Measurements from ENCODE around the gene RPS14. TPM values are rescaled to one million over a fixed set of nuclear protein-coding genes. Genes with fewer than 3 reads are reported as not detected.

RPS14 gene
- total RNA-seq, 3 donors from 2014 or later (not counting 1 experiment from before 2014, with no cell fraction given), result 1,744 to 2,278 (median 2,016) TPM

DNA sequence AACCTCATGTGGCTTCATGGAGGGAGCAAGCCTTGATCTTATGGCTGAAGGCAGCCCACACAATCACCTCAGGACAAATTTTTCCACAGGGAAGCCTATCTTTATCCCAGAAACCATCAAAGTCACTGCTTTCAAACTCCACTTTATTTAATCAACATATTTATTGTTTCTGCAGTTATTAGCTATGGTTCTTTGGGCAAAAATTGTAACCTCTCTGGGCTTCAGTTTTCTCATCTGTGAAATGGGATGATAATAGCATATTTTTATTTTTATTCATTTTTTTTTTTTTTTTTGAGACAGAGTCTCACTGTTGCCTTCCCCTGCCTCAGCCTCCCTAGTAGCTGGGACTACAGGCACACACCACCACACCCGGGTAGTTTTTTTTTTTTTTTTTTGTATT lies 2.1 kb upstream of the RPS14 start:
- peaks cover 0 to 2% of the 10 kb centered on the region in 2 donors for H3K27me3 Mint-ChIP-seq (ENCODE audit: low read depth in 2 of 2)

DNA sequence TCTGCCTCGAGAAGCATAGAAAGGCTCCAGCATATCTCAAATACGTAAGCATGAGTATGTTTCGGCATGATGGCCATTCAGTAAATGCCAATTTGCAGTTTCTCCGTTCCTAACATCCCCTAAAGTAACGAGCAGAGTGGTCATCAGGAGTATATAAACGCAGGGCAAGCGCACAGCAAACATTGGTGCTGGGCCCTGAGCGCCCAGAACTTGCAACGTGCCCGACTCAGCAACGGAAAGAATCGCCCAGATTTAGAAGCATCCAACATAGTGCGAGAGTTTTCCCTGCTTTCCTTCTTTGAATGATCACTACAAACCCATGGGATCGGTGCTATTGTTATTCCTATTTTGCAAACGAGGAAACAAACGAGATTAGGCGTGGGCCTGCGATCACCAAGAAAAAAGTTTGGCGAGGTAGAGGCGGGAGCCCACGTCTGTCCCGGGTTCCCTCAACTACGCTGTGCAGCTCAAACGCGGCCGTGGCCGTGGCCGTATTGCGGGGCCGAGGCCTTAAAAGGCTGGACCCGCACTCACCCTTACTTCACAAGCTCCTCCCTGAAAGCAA lies 505 bp downstream of the RPS14 start:
- Mint-ChIP-seq H3K9me3 (no peaks in the 10 kb centered on the region), H3K27ac (peak overlapping the region; percentile 92 to 100), H3K27me3 (ENCODE audit: low read depth in 2 of 2) (peaks cover 0 to 2% of the 10 kb centered on the region in 2 donors), H3K36me3 (peaks cover 9% of the 10 kb centered on the region), H3K4me1 (peaks cover 32 to 38% of the 10 kb centered on the region in 2 donors), H3K4me3 (peak overlapping the region; percentile 99)
- intact Hi-C loops (cut with micrococcal nuclease), result loop anchor here (10.0 kb wide), 1 partner anchor 1326 kb away; the partner anchor contains the start of gene G3BP1
- Histone ChIP-seq H3K9me3 (ENCODE audit: control insufficient read depth, insufficient read depth, low read length) (no peaks in the 10 kb centered on the region), H3K27ac (ENCODE audit: low read length) (peak overlapping the region; percentile 99), H3K4me3 (ENCODE audit: low read length) (peak overlapping the region; percentile 93), H3K36me3 (ENCODE audit: control insufficient read depth, insufficient read depth, low read length) (peaks cover 36% of the 10 kb centered on the region), H3K4me1 (ENCODE audit: control insufficient read depth, insufficient read depth, low read length) (peaks cover 27% of the 10 kb centered on the region), H3K27me3 (ENCODE audit: control insufficient read depth, insufficient read depth, low read length) (no peaks in the 10 kb centered on the region)
- DNase-seq (peak; percentile 26 to 45), ATAC-seq (peak; percentile 24 to 44 (median 26))
- under 1% methylated on average over 31 of the region's 31 CpGs for WGBS (ENCODE audit: insufficient coverage)
- TF ChIP-seq, protein P1, sequence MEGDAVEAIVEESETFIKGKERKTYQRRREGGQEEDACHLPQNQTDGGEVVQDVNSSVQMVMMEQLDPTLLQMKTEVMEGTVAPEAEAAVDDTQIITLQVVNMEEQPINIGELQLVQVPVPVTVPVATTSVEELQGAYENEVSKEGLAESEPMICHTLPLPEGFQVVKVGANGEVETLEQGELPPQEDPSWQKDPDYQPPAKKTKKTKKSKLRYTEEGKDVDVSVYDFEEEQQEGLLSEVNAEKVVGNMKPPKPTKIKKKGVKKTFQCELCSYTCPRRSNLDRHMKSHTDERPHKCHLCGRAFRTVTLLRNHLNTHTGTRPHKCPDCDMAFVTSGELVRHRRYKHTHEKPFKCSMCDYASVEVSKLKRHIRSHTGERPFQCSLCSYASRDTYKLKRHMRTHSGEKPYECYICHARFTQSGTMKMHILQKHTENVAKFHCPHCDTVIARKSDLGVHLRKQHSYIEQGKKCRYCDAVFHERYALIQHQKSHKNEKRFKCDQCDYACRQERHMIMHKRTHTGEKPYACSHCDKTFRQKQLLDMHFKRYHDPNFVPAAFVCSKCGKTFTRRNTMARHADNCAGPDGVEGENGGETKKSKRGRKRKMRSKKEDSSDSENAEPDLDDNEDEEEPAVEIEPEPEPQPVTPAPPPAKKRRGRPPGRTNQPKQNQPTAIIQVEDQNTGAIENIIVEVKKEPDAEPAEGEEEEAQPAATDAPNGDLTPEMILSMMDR (IDR thresholded peaks at IDR 0.05), result no peak

More for the DNA sequence above, 2.1 kb upstream of the RPS14 start:
- Histone ChIP-seq H3K9me3 (ENCODE audit: control insufficient read depth, insufficient read depth, low read length) (no peaks in the 10 kb centered on the region), H3K27me3 (ENCODE audit: control insufficient read depth, insufficient read depth, low read length) (no peaks in the 10 kb centered on the region), H3K27ac (ENCODE audit: low read length) (no peak overlapping the region), H3K4me3 (ENCODE audit: low read length) (no peak overlapping the region), H3K36me3 (ENCODE audit: control insufficient read depth, insufficient read depth, low read length) (peaks cover 11% of the 10 kb centered on the region), H3K4me1 (ENCODE audit: control insufficient read depth, insufficient read depth, low read length) (peaks cover 22% of the 10 kb centered on the region)
- H3K4me1 Mint-ChIP-seq, result peaks cover 25 to 33% of the 10 kb centered on the region in 2 donors
- H3K36me3 Mint-ChIP-seq, result peaks cover 1% of the 10 kb centered on the region
- H3K9me3 Mint-ChIP-seq, result no peaks in the 10 kb centered on the region
- intact Hi-C loops (cut with micrococcal nuclease), result no loop called here
- ATAC-seq, result no peak
- H3K4me3 Mint-ChIP-seq, result no peak overlapping the region
- TF ChIP-seq, protein P1 (IDR thresholded peaks at IDR 0.05), result no peak
- no peak overlapping the region for H3K27ac Mint-ChIP-seq
- DNase-seq, result no peak
- WGBS (ENCODE audit: insufficient coverage), result no CpG with 5 or more reads among the region's 1 CpG

DNA sequence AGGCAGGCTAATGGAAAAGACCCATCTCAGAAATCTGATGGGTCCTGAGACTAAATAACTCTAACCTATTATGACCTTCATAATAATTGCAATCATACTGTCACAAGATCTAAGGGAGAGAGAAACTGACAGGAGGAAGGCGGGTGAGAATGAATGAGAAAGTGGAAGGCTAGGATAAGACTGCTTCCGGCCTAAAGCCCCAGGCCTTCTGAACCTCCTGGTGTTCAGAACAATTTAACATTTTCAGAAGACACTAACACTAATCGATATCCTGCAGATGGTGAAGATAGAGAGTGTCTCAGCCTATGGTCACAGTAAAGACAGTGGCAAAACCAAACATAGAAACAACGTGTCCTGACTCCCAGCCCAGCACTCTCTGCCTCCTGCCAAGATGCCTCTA lies 1.2 kb downstream of the RPS14 start:
- DNase-seq (peak in 1 of 2 donors; percentile 23), ATAC-seq (no peak)
- peaks cover 27% of the 10 kb centered on the region for H3K4me1 ChIP-seq (ENCODE audit: control insufficient read depth, insufficient read depth, low read length)
- H3K27me3 Mint-ChIP-seq (ENCODE audit: low read depth in 2 of 2), result peaks cover 0 to 2% of the 10 kb centered on the region in 2 donors
- intact Hi-C loops (cut with micrococcal nuclease), result loop anchor here (10.0 kb wide), 1 partner anchor 1326 kb away; the partner anchor contains the start of gene G3BP1
- H3K9me3 Mint-ChIP-seq, result no peaks in the 10 kb centered on the region
- WGBS (ENCODE audit: insufficient coverage), result 7% methylated on average over 2 of the region's 4 CpGs
- H3K27ac Mint-ChIP-seq, result peak overlapping the region; percentile 92 to 100
- H3K27ac ChIP-seq (ENCODE audit: low read length), result peak overlapping the region; percentile 99
- H3K36me3 ChIP-seq (ENCODE audit: control insufficient read depth, insufficient read depth, low read length), result peaks cover 43% of the 10 kb centered on the region
- H3K27me3 ChIP-seq (ENCODE audit: control insufficient read depth, insufficient read depth, low read length), result no peaks in the 10 kb centered on the region
- peak overlapping the region; percentile 99 for H3K4me3 Mint-ChIP-seq
- H3K36me3 Mint-ChIP-seq, result peaks cover 9% of the 10 kb centered on the region
- TF ChIP-seq, protein P1 (IDR thresholded peaks at IDR 0.05), result no peak
- peak overlapping the region; percentile 93 for H3K4me3 ChIP-seq (ENCODE audit: low read length)
- no peaks in the 10 kb centered on the region for H3K9me3 ChIP-seq (ENCODE audit: control insufficient read depth, insufficient read depth, low read length)
- peaks cover 35 to 38% of the 10 kb centered on the region in 2 donors for H3K4me1 Mint-ChIP-seq

Measured in natural killer cell (primary cell).